ENCODE data around the gene DFFA. TPM values are rescaled to one million over a fixed set of nuclear protein-coding genes. Genes with fewer than 3 reads are reported as not detected.
A peak's percentile ranks its signal among the peaks of the same experiment; 100 is the strongest.

The DFFA gene
- total RNA-seq, 1 experiment from 2014 or later = 94.1 TPM

DNA sequence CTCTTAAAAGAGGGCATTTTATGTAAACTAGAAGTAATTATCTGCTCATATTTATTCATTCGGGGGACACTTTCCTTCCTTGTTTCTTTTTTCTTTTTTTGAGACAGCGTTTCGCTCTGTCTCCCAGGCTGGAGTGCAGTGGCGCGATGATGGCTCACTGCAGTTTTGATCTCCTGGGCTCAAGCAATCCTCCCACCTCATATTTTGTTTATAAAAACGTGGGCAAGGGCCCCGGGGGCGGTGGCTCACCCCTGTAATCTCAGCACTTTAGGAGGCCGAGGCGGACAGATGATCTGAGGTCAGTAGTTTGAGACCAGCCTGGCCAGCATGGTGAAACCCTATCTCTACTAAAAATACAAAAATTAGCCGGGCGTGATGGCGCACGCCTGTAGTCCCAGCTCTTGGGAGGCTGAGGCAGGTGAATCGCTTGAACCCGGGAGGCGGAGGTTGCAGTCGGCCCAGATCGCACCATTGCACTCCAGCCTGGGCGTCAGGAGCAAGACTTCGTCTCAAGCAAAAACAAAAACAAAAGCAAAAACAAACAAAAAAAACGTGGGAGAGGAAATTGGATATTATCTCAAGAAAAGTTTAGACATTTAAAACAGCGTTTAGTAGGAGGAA, 926 bp upstream of the DFFA start:
- no peak overlapping the region for H4K8ac ChIP-seq (replicated peaks; ENCODE audit: insufficient read length, low read depth, low read length)
- no peak overlapping the region for H2BK20ac ChIP-seq (ENCODE audit: low read depth, low read length, poor library complexity, severe bottlenecking)
- H3K56ac ChIP-seq (ENCODE audit: insufficient read length, low read depth, low read length) = no peak overlapping the region
- H3T11ph ChIP-seq (ENCODE audit: low read length) = no peak overlapping the region
- H3K27ac Mint-ChIP-seq = no peak overlapping the region; a peak in 1 of 7 replicates
- no peak overlapping the region for H3K4ac ChIP-seq (ENCODE audit: low read depth, low read length)
- peaks cover 3% of the 10 kb centered on the region; the same call in 1 of the 2 replicates for H3K79me2 ChIP-seq (ENCODE audit: insufficient read depth, low read length)
- H3K27ac ChIP-seq (ENCODE audit: insufficient read length, low read depth, low read length) = no peak overlapping the region
- H3K9me3 ChIP-seq (ENCODE audit: control insufficient read depth, low read depth, low read length) = no peaks in the 10 kb centered on the region
- H3K14ac ChIP-seq (ENCODE audit: insufficient read depth, low read length) = no peak overlapping the region
- H3K23ac ChIP-seq (ENCODE audit: insufficient read length, low read depth, low read length) = no peak overlapping the region
- peaks cover 2% of the 10 kb centered on the region; the same call in 1 of the 2 replicates for H3K4me1 ChIP-seq (ENCODE audit: insufficient read depth, low read length)
- no peak overlapping the region for H3K9ac ChIP-seq (ENCODE audit: extremely low read depth, insufficient read length, low read length)
- no peak overlapping the region for H2BK15ac ChIP-seq (ENCODE audit: low read depth, low read length)
- no peak overlapping the region for H2AK5ac ChIP-seq (ENCODE audit: insufficient read length, low read length)
- no CpG with 5 or more reads among the region's 23 CpGs for WGBS (ENCODE audit: extremely low coverage, insufficient read length, low lambda C conversion rate)
- H4K91ac ChIP-seq (ENCODE audit: insufficient read length, low read depth, low read length) = no peak overlapping the region
- H3K27me3 ChIP-seq (ENCODE audit: insufficient read depth, low read length) = no peaks in the 10 kb centered on the region
- TF ChIP-seq, protein P1, sequence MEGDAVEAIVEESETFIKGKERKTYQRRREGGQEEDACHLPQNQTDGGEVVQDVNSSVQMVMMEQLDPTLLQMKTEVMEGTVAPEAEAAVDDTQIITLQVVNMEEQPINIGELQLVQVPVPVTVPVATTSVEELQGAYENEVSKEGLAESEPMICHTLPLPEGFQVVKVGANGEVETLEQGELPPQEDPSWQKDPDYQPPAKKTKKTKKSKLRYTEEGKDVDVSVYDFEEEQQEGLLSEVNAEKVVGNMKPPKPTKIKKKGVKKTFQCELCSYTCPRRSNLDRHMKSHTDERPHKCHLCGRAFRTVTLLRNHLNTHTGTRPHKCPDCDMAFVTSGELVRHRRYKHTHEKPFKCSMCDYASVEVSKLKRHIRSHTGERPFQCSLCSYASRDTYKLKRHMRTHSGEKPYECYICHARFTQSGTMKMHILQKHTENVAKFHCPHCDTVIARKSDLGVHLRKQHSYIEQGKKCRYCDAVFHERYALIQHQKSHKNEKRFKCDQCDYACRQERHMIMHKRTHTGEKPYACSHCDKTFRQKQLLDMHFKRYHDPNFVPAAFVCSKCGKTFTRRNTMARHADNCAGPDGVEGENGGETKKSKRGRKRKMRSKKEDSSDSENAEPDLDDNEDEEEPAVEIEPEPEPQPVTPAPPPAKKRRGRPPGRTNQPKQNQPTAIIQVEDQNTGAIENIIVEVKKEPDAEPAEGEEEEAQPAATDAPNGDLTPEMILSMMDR (conservative IDR thresholded peaks at IDR 0.05) = no peak
- H2BK5ac ChIP-seq (ENCODE audit: insufficient read length, low read length) = no peak overlapping the region
- H3K23me2 ChIP-seq (ENCODE audit: insufficient read length, low read depth, low read length, poor library complexity, severe bottlenecking) = peaks cover 6% of the 10 kb centered on the region
- no peak overlapping the region for H2BK120ac ChIP-seq (ENCODE audit: low read depth, low read length, poor library complexity, severe bottlenecking)
- peaks cover 22 to 24% of the 10 kb centered on the region in 2 experiments for H3K4me1 Mint-ChIP-seq
- peaks cover 14 to 24% (median 22%) of the 10 kb centered on the region in 3 experiments for H3K36me3 Mint-ChIP-seq (ENCODE audit: insufficient read depth in 1 of 3, low read depth in 3 of 3)
- H3K79me1 ChIP-seq (ENCODE audit: insufficient read depth, low read depth, low read length, poor library complexity, severe bottlenecking) = no peaks in the 10 kb centered on the region
- H3K4me2 ChIP-seq (ENCODE audit: insufficient read depth, insufficient read length, low read length) = no peak overlapping the region
- no peak overlapping the region for H2BK12ac ChIP-seq (ENCODE audit: insufficient read length, low read depth, low read length)
- peak overlapping the region; percentile 96 to 99 for H3K4me3 Mint-ChIP-seq
- H2AFZ ChIP-seq (ENCODE audit: low read length) = no peak overlapping the region
- no peaks in the 10 kb centered on the region for H4K20me1 ChIP-seq (ENCODE audit: control insufficient read depth, insufficient read depth, insufficient read length)
- no peak overlapping the region for H4K5ac ChIP-seq (ENCODE audit: insufficient read length, low read depth, low read length)
- H3K9me3 Mint-ChIP-seq = no peaks in the 10 kb centered on the region
- H3K18ac ChIP-seq (ENCODE audit: insufficient read length, low read depth, low read length) = no peak overlapping the region
- no peaks in the 10 kb centered on the region for H3K27me3 Mint-ChIP-seq (ENCODE audit: low read depth)
- DNase-seq = no peak
